ENCODE measurements around the gene UBAC2. TPM values are rescaled to one million over a fixed set of nuclear protein-coding genes. Genes with fewer than 3 reads are reported as not detected.

The UBAC2 gene
- total RNA-seq, 1 donor from 2014 or later = 64.3 TPM

GRCh38 chr13:99288089-99288488, 87.4 kb downstream of the UBAC2 start:
- no peaks in the 10 kb centered on the region for H3K27me3 Mint-ChIP-seq (ENCODE audit: low read depth)
- H3K27ac Mint-ChIP-seq = peak overlapping the region; percentile 36

DNA sequence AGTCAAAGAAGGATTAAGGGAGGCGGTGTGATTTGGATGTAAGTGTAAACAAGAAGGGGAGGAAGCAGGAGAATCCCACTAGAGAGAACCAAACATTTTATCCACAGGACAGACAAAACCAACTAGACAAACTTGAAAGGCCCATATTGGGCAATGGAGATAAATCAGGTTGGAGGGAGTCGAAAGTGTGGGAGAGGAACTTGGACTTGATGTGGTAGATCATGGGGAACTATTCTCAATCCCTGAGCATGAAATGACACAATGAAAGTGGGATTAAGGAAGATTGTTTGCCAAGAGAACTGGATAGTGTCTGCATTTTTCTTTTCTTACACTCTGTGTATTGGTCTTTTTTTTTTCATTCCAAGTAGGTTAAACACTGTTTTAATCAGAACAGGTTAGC, 88.6 kb downstream of the UBAC2 start:
- DNase-seq (ENCODE audit: low spot score in 2 of 2, unreplicated experiment in 2 of 2) = no peak
- no peaks in the 10 kb centered on the region for H3K9me3 Mint-ChIP-seq
- TF ChIP-seq CTCF (IDR thresholded peaks at IDR 0.05; ENCODE audit: unreplicated experiment) = no peak
- no peaks in the 10 kb centered on the region for H3K27me3 Mint-ChIP-seq (ENCODE audit: low read depth)
- no peak overlapping the region for H3K4me3 Mint-ChIP-seq
- peaks cover 5% of the 10 kb centered on the region for H3K36me3 Mint-ChIP-seq
- no peak overlapping the region for H3K27ac Mint-ChIP-seq
- H3K4me1 Mint-ChIP-seq = peaks cover 3% of the 10 kb centered on the region

More at GRCh38 chr13:99288089-99288488, 87.4 kb downstream of the UBAC2 start:
- peaks cover 3% of the 10 kb centered on the region for H3K4me1 Mint-ChIP-seq
- DNase-seq (ENCODE audit: low spot score in 2 of 2, unreplicated experiment in 2 of 2) = no peak
- no peak overlapping the region for H3K4me3 Mint-ChIP-seq
- TF ChIP-seq CTCF (IDR thresholded peaks at IDR 0.05; ENCODE audit: unreplicated experiment) = no peak
- H3K9me3 Mint-ChIP-seq = no peaks in the 10 kb centered on the region
- peaks cover 5% of the 10 kb centered on the region for H3K36me3 Mint-ChIP-seq

DNA sequence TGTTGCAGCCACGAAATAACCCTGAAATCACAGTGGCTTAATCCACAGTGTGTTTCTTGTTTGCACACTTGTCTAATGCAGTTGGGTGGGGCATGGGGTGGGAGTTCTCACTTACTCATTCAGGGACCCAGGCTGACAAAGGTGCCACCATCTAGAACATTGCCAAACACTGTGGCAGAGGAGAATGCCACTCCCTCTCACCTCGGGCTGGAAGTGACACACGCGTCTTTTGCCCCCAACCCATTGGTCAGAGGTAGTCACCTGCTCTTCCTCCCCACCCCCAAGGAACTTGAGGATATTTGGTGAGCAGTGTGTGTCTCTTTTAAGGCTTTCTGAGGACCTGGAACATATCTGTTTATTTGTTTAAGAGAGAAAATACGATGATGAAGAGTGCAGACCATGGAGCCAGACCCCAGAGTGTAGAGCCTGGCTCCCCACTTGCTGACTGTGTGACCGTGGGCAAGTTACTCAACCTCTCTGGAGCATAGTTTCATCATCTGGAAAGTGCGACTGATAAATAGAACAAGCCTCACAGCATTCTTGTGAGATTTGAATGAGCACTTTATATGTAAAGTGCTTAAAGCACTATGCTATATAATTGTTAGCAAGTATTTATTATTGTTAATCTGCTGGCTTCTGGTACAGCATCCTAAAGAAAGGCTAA, 89.2 kb downstream of the UBAC2 start:
- Mint-ChIP-seq H3K36me3 (peaks cover 5% of the 10 kb centered on the region), H3K27me3 (ENCODE audit: low read depth) (no peaks in the 10 kb centered on the region), H3K4me3 (no peak overlapping the region), H3K4me1 (no peaks in the 10 kb centered on the region), H3K9me3 (no peaks in the 10 kb centered on the region), H3K27ac (no peak overlapping the region)
- no peak for DNase-seq (ENCODE audit: low spot score in 2 of 2, unreplicated experiment in 2 of 2)
- no peak for TF ChIP-seq CTCF (IDR thresholded peaks at IDR 0.05; ENCODE audit: unreplicated experiment)

DNA sequence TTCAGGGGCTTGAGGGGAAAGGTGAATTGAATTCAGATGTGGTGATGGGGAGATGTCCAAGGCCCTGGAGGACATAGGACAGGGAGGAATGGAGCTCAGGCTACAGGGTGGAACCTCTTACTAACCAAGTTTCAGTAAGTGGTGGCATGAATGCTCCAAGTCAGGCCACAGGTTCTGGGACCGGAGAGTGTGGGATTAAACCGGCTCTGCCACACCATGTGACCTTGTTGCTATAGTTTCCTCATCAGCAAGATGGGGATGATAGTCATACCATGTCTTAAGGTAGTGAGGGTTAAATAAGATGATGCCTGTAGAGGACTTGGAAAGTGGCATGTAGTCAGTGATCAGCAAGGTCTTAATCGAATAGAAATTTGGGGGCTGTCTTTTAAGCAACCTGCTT, 90.2 kb downstream of the UBAC2 start:
- H3K27ac Mint-ChIP-seq = no peak overlapping the region
- H3K36me3 Mint-ChIP-seq = peaks cover 5% of the 10 kb centered on the region
- no peaks in the 10 kb centered on the region for H3K4me1 Mint-ChIP-seq
- H3K4me3 Mint-ChIP-seq = no peak overlapping the region
- TF ChIP-seq CTCF (IDR thresholded peaks at IDR 0.05; ENCODE audit: unreplicated experiment) = no peak
- H3K9me3 Mint-ChIP-seq = no peaks in the 10 kb centered on the region
- DNase-seq (ENCODE audit: low spot score in 2 of 2, unreplicated experiment in 2 of 2) = no peak
- no peaks in the 10 kb centered on the region for H3K27me3 Mint-ChIP-seq (ENCODE audit: low read depth)

- no peak for DNase-seq (ENCODE audit: low spot score in 2 of 2, unreplicated experiment in 2 of 2)
- Mint-ChIP-seq H3K36me3 (peaks cover 2% of the 10 kb centered on the region), H3K27ac (no peak overlapping the region), H3K4me3 (no peak overlapping the region), H3K9me3 (no peaks in the 10 kb centered on the region), H3K4me1 (peaks cover 8% of the 10 kb centered on the region), H3K27me3 (ENCODE audit: low read depth) (no peaks in the 10 kb centered on the region)
- TF ChIP-seq CTCF (IDR thresholded peaks at IDR 0.05; ENCODE audit: unreplicated experiment) = no peak
Measured at GRCh38 chr13:99293178-99293577, 92.5 kb downstream of the UBAC2 start.
